Measurements from ENCODE around the gene VPS26C. TPM values are rescaled to one million over a fixed set of nuclear protein-coding genes. Genes with fewer than 3 reads are reported as not detected.
"Not testable (repeated sequence)": the region's sequence is repeated elsewhere in the genome, so short reads cannot be mapped to it uniquely, and the experiment has no call there.

The VPS26C gene
- total RNA-seq, 1 experiment from 2014 or later: 46.2 TPM

GRCh38 chr21:37292041-37292440 lies 24.9 kb upstream of the VPS26C start:
- H3K9me3 ChIP-seq (ENCODE audit: insufficient read depth, low read depth): no peaks in the 10 kb centered on the region
- H3K4me3 ChIP-seq: no peak overlapping the region
- ChIA-PET CTCF (no interaction called here), POLR2A (ENCODE audit: unreplicated experiment) (no interaction called here)
- H3K27me3 ChIP-seq (ENCODE audit: insufficient read depth, low read depth): no peaks in the 10 kb centered on the region
- no peaks in the 10 kb centered on the region for H3F3A ChIP-seq (ENCODE audit: insufficient read depth, low read depth)
- no peaks in the 10 kb centered on the region for H3K9me2 ChIP-seq (ENCODE audit: insufficient read depth)
- intact Hi-C loops (cut with micrococcal nuclease; ENCODE audit: unreplicated experiment): no loop called here
- no peak for DNase-seq
- BruUV-seq (replicated peaks): no TSS peak
- no peaks in the 10 kb centered on the region for H3K79me2 ChIP-seq (ENCODE audit: low read depth)
- H3K27ac ChIP-seq: no peak overlapping the region
- H4K20me1 ChIP-seq (ENCODE audit: insufficient read depth): no peaks in the 10 kb centered on the region
- H2AFZ ChIP-seq: no peak overlapping the region
- H3K36me3 ChIP-seq (ENCODE audit: low read depth): no peaks in the 10 kb centered on the region
- no peaks in the 10 kb centered on the region for H3K4me1 ChIP-seq (replicated peaks; ENCODE audit: insufficient read depth)
- H3K4me2 ChIP-seq: no peak overlapping the region
- no peak for TF ChIP-seq EZH2 (IDR thresholded peaks at IDR 0.05; ENCODE audit: low read depth)
- no peak for TF ChIP-seq CTCF (conservative IDR thresholded peaks at IDR 0.05)

GRCh38 chr21:37283191-37283710 lies 16.1 kb upstream of the VPS26C start:
- H3K4me1 ChIP-seq (replicated peaks; ENCODE audit: insufficient read depth); H3K79me2 ChIP-seq (ENCODE audit: low read depth); H3K9me2 ChIP-seq (ENCODE audit: insufficient read depth); H3K4me2 ChIP-seq; H3K4me3 ChIP-seq; H3K9me3 ChIP-seq (ENCODE audit: insufficient read depth, low read depth); CTCF ChIA-PET; H3K27me3 ChIP-seq (ENCODE audit: insufficient read depth, low read depth); DNase-seq; H3K36me3 ChIP-seq (ENCODE audit: low read depth); BruUV-seq (replicated peaks); intact Hi-C loops (cut with micrococcal nuclease; ENCODE audit: unreplicated experiment); H3F3A ChIP-seq (ENCODE audit: insufficient read depth, low read depth); POLR2A ChIA-PET (ENCODE audit: unreplicated experiment); H4K20me1 ChIP-seq (ENCODE audit: insufficient read depth); H2AFZ ChIP-seq; H3K27ac ChIP-seq: not testable (repeated sequence)

DNA sequence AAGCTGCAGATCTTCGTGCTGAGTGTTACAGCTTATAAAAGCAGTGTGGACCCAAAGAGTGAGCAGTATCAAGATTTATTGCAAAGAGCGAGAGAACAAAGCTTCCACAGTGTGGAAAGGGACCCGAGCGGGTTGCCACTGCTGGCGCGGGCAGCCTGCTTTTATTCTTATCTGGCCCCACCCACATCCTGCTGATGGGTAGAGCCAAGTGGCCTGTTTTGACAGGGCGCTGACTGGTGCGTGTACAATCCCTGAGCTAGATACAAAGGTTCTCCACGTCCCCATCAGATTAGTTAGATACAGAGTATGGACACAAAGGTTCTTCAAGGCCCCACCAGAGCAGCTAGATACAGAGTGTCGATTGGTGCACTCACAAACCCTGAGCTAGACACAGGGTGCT lies 15.5 kb upstream of the VPS26C start:
- H3K27me3 ChIP-seq (ENCODE audit: insufficient read depth, low read depth); H3K9me3 ChIP-seq (ENCODE audit: insufficient read depth, low read depth); H3F3A ChIP-seq (ENCODE audit: insufficient read depth, low read depth); intact Hi-C loops (cut with micrococcal nuclease; ENCODE audit: unreplicated experiment); H3K4me1 ChIP-seq (replicated peaks; ENCODE audit: insufficient read depth); H3K4me3 ChIP-seq; H2AFZ ChIP-seq; H3K36me3 ChIP-seq (ENCODE audit: low read depth); BruUV-seq (replicated peaks); H3K79me2 ChIP-seq (ENCODE audit: low read depth); H3K27ac ChIP-seq; H3K4me2 ChIP-seq; POLR2A ChIA-PET (ENCODE audit: unreplicated experiment); H3K9me2 ChIP-seq (ENCODE audit: insufficient read depth); H4K20me1 ChIP-seq (ENCODE audit: insufficient read depth); CTCF ChIA-PET; DNase-seq: not testable (repeated sequence)

- DNase-seq: no peak
- POLR2A ChIA-PET (ENCODE audit: unreplicated experiment): no interaction called here
Measured at GRCh38 chr21:37281993-37282392, 14.9 kb upstream of the VPS26C start.

More at GRCh38 chr21:37281993-37282392, 14.9 kb upstream of the VPS26C start:
- Histone ChIP-seq H3K4me3 (no peak overlapping the region), H4K20me1 (ENCODE audit: insufficient read depth) (no peaks in the 10 kb centered on the region), H3K36me3 (ENCODE audit: low read depth) (no peaks in the 10 kb centered on the region), H3K79me2 (ENCODE audit: low read depth) (no peaks in the 10 kb centered on the region), H3K9me2 (ENCODE audit: insufficient read depth) (no peaks in the 10 kb centered on the region; the same call in 1 of the 2 replicates), H3K4me1 (replicated peaks; ENCODE audit: insufficient read depth) (no peaks in the 10 kb centered on the region), H3K4me2 (no peak overlapping the region), H3K27me3 (ENCODE audit: insufficient read depth, low read depth) (no peaks in the 10 kb centered on the region), H3K27ac (no peak overlapping the region), H2AFZ (no peak overlapping the region), H3F3A (ENCODE audit: insufficient read depth, low read depth) (no peaks in the 10 kb centered on the region), H3K9me3 (ENCODE audit: insufficient read depth, low read depth) (no peaks in the 10 kb centered on the region)
- intact Hi-C loops (cut with micrococcal nuclease; ENCODE audit: unreplicated experiment): no loop called here
- BruUV-seq (replicated peaks): no TSS peak
- CTCF ChIA-PET: no interaction called here
- no peak for TF ChIP-seq CTCF (conservative IDR thresholded peaks at IDR 0.05)
- TF ChIP-seq EZH2 (IDR thresholded peaks at IDR 0.05; ENCODE audit: low read depth): no peak
